Suprapubic skin (tissue), 4 donors: ENCODE results near the gene ENAH.

Experiments
- CTCF ChIP-seq, 2 donors: fragments of 200-600 bp in 1 of 2; fragments of 450-650 bp in 1 of 2; sonication (generic) in 1 of 2; IDR thresholded peaks; one replicate each; pipeline ENCODE4 v1.5.1; 2016 to 2019; ENCODE audit warnings: antibody characterized with exemption in 2 of 2, mild to moderate bottlenecking in 1 of 2, moderate library complexity in 1 of 2
- POLR2A ChIP-seq, 2 donors: fragments of 450-650 bp; IDR thresholded peaks; one replicate each; pipeline ENCODE4 v1.6.1; 2017; ENCODE audit warnings: antibody characterized with exemption in 2 of 2, mild to moderate bottlenecking in 2 of 2, moderate library complexity in 2 of 2
- POLR2AphosphoS5 ChIP-seq, 3 donors: sonication (generic); formaldehyde crosslinking; IDR thresholded peaks; one replicate each; pipeline ENCODE4 v1.6.1; 2017; ENCODE audit warnings: antibody characterized with exemption in 3 of 3

- TF ChIP-seq POLR2A (IDR thresholded peaks at IDR 0.05): no peak
- no peak for TF ChIP-seq CTCF (IDR thresholded peaks at IDR 0.05)
- no peak for TF ChIP-seq POLR2AphosphoS5 (IDR thresholded peaks at IDR 0.05)
Observed at GRCh38 chr1:225469051-225469450, 183.9 kb downstream of the ENAH start.
